GM12872 (cell line): Measurements from ENCODE around the gene GTF2E1.

Experiments
- CTCF ChIP-seq: IDR thresholded peaks from 3 replicates; pipeline ENCODE4 v1.5.1; 2011; ENCODE audit warnings: low read depth, mild to moderate bottlenecking, low read length, moderate library complexity; ENCODE audit not compliant: insufficient read depth

The GTF2E1 gene

GRCh38 chr3:120745466-120745865 lies 2.9 kb downstream of the GTF2E1 start:
- no peak for TF ChIP-seq CTCF

- TF ChIP-seq CTCF, result no peak
Observed at GRCh38 chr3:120749843-120750242, 7.3 kb downstream of the GTF2E1 start.

- TF ChIP-seq CTCF, result no peak
Observed at GRCh38 chr3:120752230-120752629, 9.7 kb downstream of the GTF2E1 start.

- no peak for TF ChIP-seq CTCF
Observed at GRCh38 chr3:120752865-120753264, 10.3 kb downstream of the GTF2E1 start.

GRCh38 chr3:120753810-120754209 lies 11.3 kb downstream of the GTF2E1 start:
- TF ChIP-seq CTCF, result no peak

GRCh38 chr3:120756061-120756460 lies 13.5 kb downstream of the GTF2E1 start:
- TF ChIP-seq CTCF, result no peak

GRCh38 chr3:120762615-120763014 lies 20.1 kb downstream of the GTF2E1 start:
- no peak for TF ChIP-seq CTCF

GRCh38 chr3:120763601-120764000 lies 21.1 kb downstream of the GTF2E1 start:
- no peak for TF ChIP-seq CTCF
